GM12878 (cell line): ENCODE results near the gene KIRREL1. TPM values are rescaled to one million over a fixed set of nuclear protein-coding genes. Genes with fewer than 3 reads are reported as not detected.

Experiments
- ATAC-seq: fragments of 200-7000 bp; cut with Tn5 transposase; 3 replicates; pipeline ENCODE4 v1.9.1; 2020; ENCODE audit warnings: mild to moderate bottlenecking, moderate library complexity
- BruUV-seq: library from RNA; stranded (reverse); fragments of 400-500 nt; replicated peaks from 2 replicates; lab custom pipeline; 2021; lab: Mats Ljungman, UMichigan
- CTCF ChIA-PET: fragments of 300-600 bp; sonication (Branson Sonifier 250); formaldehyde crosslinking; extraction: SDS; loops from one replicate; lab custom pipeline; 2021; ENCODE audit warnings: inconsistent platforms; lab: Yijun Ruan, JAX
- POLR2A ChIA-PET: fragments of 350-600 bp; formaldehyde crosslinking; extraction: SDS; loops from one replicate; lab custom pipeline; 2021; ENCODE audit warnings: inconsistent platforms; lab: Charles Lee
- RAD21 ChIA-PET: fragments of 300-600 bp; sonication (Branson Sonifier 250); formaldehyde crosslinking; loops from one replicate; lab custom pipeline; 2023; ENCODE audit warnings: antibody characterized with exemption; ENCODE audit not compliant: unreplicated experiment; lab: Charles Lee
- SMC1A ChIA-PET: fragments of 300-600 bp; sonication (Branson Sonifier 250); formaldehyde crosslinking; loops from one replicate; lab custom pipeline; 2023; ENCODE audit not compliant: unreplicated experiment, uncharacterized antibody; lab: Charles Lee
- DNase-seq: peaks from one replicate; pipeline ENCODE4 v3.0.0-alpha.2; 2011; ENCODE audit warnings: low read depth, low spot score
- FAIRE-seq: peaks from 3 replicates; lab custom pipeline; 2011; peaks lifted over from hg19 to GRCh38; lab: Jason Lieb, UNC
- H2AFZ ChIP-seq: 2 replicates; pipeline ENCODE4 v1.6.0; 2011; ENCODE audit warnings: low read depth, low read length, control low read depth; ENCODE audit not compliant: control insufficient read depth
- H3K27ac ChIP-seq: 2 replicates; pipeline ENCODE4 v1.5.1; 2011; ENCODE audit warnings: control low read depth; ENCODE audit not compliant: control insufficient read depth, insufficient read depth
- H3K27me3 ChIP-seq, 2 experiments: replicated peaks in 1 of 2; 2 replicates each; pipeline versions ENCODE4 v1.6.0 to v1.6.1; 2011; ENCODE audit warnings: low read length in 1 of 2; ENCODE audit not compliant: control insufficient read depth in 2 of 2, insufficient read depth in 2 of 2
- H3K36me3 ChIP-seq, 2 experiments: 2 replicates each; pipeline ENCODE4 v1.5.1; 2011; ENCODE audit warnings: low read length in 1 of 2; ENCODE audit not compliant: control insufficient read depth in 2 of 2, insufficient read depth in 2 of 2
- H3K4me1 ChIP-seq: 2 replicates; pipeline ENCODE4 v1.6.1; 2011; ENCODE audit warnings: mild to moderate bottlenecking, low read length, moderate library complexity, mixed read lengths; ENCODE audit not compliant: control insufficient read depth, insufficient read depth
- H3K4me2 ChIP-seq: 2 replicates; pipeline ENCODE4 v1.6.0; 2011; ENCODE audit warnings: control low read depth; ENCODE audit not compliant: control insufficient read depth, insufficient read depth
- H3K4me3 ChIP-seq: fragments of 200-600 bp; sonication (generic); 2 replicates; pipeline ENCODE4 v1.5.1; 2016
- H3K79me2 ChIP-seq: 2 replicates; pipeline ENCODE4 v1.6.0; 2011; ENCODE audit warnings: low read length; ENCODE audit not compliant: control insufficient read depth, insufficient read depth
- H3K9ac ChIP-seq: 2 replicates; pipeline ENCODE4 v1.8.0; 2011; ENCODE audit warnings: low read length, control low read depth, mixed read lengths; ENCODE audit not compliant: control insufficient read depth, insufficient read depth
- H3K9me3 ChIP-seq: replicated peaks from 3 replicates; pipeline ENCODE4 v1.5.1; 2011; ENCODE audit warnings: mild to moderate bottlenecking, low read length; ENCODE audit not compliant: control insufficient read depth, insufficient read depth
- H4K20me1 ChIP-seq: 2 replicates; pipeline ENCODE4 v1.6.0; 2011; ENCODE audit not compliant: control insufficient read depth, insufficient read depth
- CBX3 ChIP-seq: fragments of 200-600 bp; sonication (generic); IDR thresholded peaks from 2 replicates; pipeline ENCODE4 v1.6.1; 2016; ENCODE audit warnings: low read depth, borderline replicate concordance
- CHD2 ChIP-seq: IDR thresholded peaks from 2 replicates; pipeline ENCODE4 v1.6.1; 2011; ENCODE audit warnings: low read depth, low read length, improper control_type of control experiment, borderline replicate concordance
- CHD4 ChIP-seq: fragments of 200-600 bp; sonication (generic); IDR thresholded peaks from 2 replicates; pipeline ENCODE4 v1.6.1; 2016; ENCODE audit warnings: mild to moderate bottlenecking
- ELK1 ChIP-seq: IDR thresholded peaks from 2 replicates; pipeline ENCODE4 v1.6.1; 2012; ENCODE audit warnings: low read depth, low read length, improper control_type of control experiment
- FOS ChIP-seq: IDR thresholded peaks from 3 replicates; pipeline ENCODE4 v1.6.1; 2011; ENCODE audit warnings: borderline replicate concordance; ENCODE audit not compliant: insufficient read length; ENCODE audit errors: extremely low read depth
- FOXM1 ChIP-seq: IDR thresholded peaks from 2 replicates; pipeline ENCODE4 v1.6.1; 2012; ENCODE audit warnings: low read depth, mild to moderate bottlenecking, inconsistent platforms, low read length, moderate library complexity
- GATAD2B ChIP-seq: fragments of 450-650 bp; conservative IDR thresholded peaks from 2 replicates; pipeline ENCODE4 v1.6.1; 2017; ENCODE audit warnings: low read depth, mild to moderate bottlenecking, moderate library complexity
- LARP7 ChIP-seq: fragments of 450-650 bp; IDR thresholded peaks from 2 replicates; pipeline ENCODE4 v1.6.1; 2017; ENCODE audit warnings: mild to moderate bottlenecking
- MEF2B ChIP-seq: fragments of 450-650 bp; IDR thresholded peaks from 2 replicates; pipeline ENCODE4 v1.6.1; 2018; ENCODE audit warnings: mild to moderate bottlenecking, moderate library complexity; ENCODE audit not compliant: partially characterized antibody, poor library complexity, severe bottlenecking
- MYB ChIP-seq: fragments of 150-350 bp; IDR thresholded peaks from 2 replicates; pipeline ENCODE4 v1.6.1; 2014; ENCODE audit warnings: mild to moderate bottlenecking, low read depth, low read length, borderline replicate concordance
- PAX8 ChIP-seq: fragments of 450-650 bp; IDR thresholded peaks from 2 replicates; pipeline ENCODE4 v1.6.1; 2017; ENCODE audit warnings: mild to moderate bottlenecking, moderate library complexity
- RELB ChIP-seq: fragments of 450-650 bp; IDR thresholded peaks from 2 replicates; pipeline ENCODE4 v1.6.1; 2017; ENCODE audit warnings: low read depth, mild to moderate bottlenecking, moderate library complexity
- REST ChIP-seq: IDR thresholded peaks from 2 replicates; pipeline ENCODE4 v1.6.1; 2012; ENCODE audit warnings: mild to moderate bottlenecking, low read depth, low read length
- SKIL ChIP-seq: fragments of 450-650 bp; IDR thresholded peaks from 2 replicates; pipeline ENCODE4 v1.6.1; 2017; ENCODE audit warnings: mild to moderate bottlenecking, low read depth, inconsistent platforms; ENCODE audit not compliant: poor library complexity, severe bottlenecking
- SRF ChIP-seq, 2 experiments: IDR thresholded peaks; 2 replicates each; pipeline ENCODE4 v1.6.1; 2011; ENCODE audit warnings: low read depth in 2 of 2, low read length in 2 of 2, mild to moderate bottlenecking in 1 of 2, moderate library complexity in 1 of 2
- WGBS: methylation state at CpG from one replicate; pipeline ENCODE4 v1.1.6; 2016; ENCODE audit warnings: low lambda C conversion rate; ENCODE audit not compliant: insufficient replicate concordance, insufficient coverage; ENCODE audit errors: missing lambda C conversion rate; 5-methylcytosine and 5-hydroxymethylcytosine counted together
- in situ Hi-C: fragments of 300-500 bp; cut with MboI; formaldehyde crosslinking; loops from 9 replicates; pipeline ENCODE4 v1.14.3; 2018; ENCODE audit warnings: mixed read lengths
- intact Hi-C: fragments of 100-400 bp; cut with micrococcal nuclease; formaldehyde crosslinking; loops from one replicate; pipeline ENCODE4 v1.14.2; 2022; ENCODE audit not compliant: unreplicated experiment
- polyA plus RNA-seq, 11 experiments: library from polyadenylated mRNA; depleted of rRNA in 4 of 11; unstranded in 6 of 11; stranded (reverse) in 5 of 11; fragments of >200 nt; fragmentation: Nextera tagmentation in 4 of 11; fragmentation: Illumina TruSeq in 1 of 11; extraction: Ambion mirVana in 4 of 11; extraction: Trizol in 1 of 11; gene quantifications; 1 replicate in 1 of 11; 2 replicates in 10 of 11; pipeline versions ENCODE4 v1.2.1 to v1.2.3, GENCODE V29; 2011 to 2016; ENCODE audit warnings: inconsistent platforms in 2 of 11, missing spikeins in 2 of 11, low read depth in 1 of 11
- total RNA-seq, 4 experiments: library from RNA; depleted of rRNA in 3 of 4; stranded (reverse); fragments of >200 nt in 3 of 4; fragmentation: Illumina TruSeq in 1 of 4; extraction: Trizol in 1 of 4; gene quantifications; 2 replicates each; pipeline versions ENCODE4 v1.2.1 to v1.2.3, GENCODE V29; 2013 to 2021

The KIRREL1 gene
- total and polyA plus RNA-seq, 10 of the 15 experiments (the other 5 are each of a cell fraction or from before 2014, with no cell fraction given) = 0.15 TPM; not detected in 9

GRCh38 chr1:158084747-158085146 is 91.3 kb downstream of the KIRREL1 start:
- intact Hi-C loops = loop anchor here (5.0 kb wide), 1 partner anchor 92 kb away; the partner anchor contains the start of gene KIRREL1
- TF ChIP-seq REST (no peak), GATAD2B (no peak), MEF2B (no peak), CHD2 (no peak), SRF (IDR thresholded peaks at IDR 0.05; ENCODE audit: low read depth in 2 of 2, low read length in 2 of 2) (no peak), SKIL (no peak), RELB (no peak), PAX8 (no peak), FOS (no peak), CHD4 (no peak), MYB (no peak), FOXM1 (no peak), CBX3 (no peak), ELK1 (no peak), LARP7 (no peak)

More at GRCh38 chr1:158084747-158085146, 91.3 kb downstream of the KIRREL1 start:
- no TSS peak for BruUV-seq
- POLR2A ChIA-PET = no interaction called here
- no peak overlapping the region for H3K27ac ChIP-seq
- in situ Hi-C loops = no loop called here
- H4K20me1 ChIP-seq = no peaks in the 10 kb centered on the region; the same call in 1 of the 2 replicates
- RAD21 ChIA-PET = interaction anchor here (1.0 kb wide), 1 partner anchor 37 kb away, joined by 3 read pairs; no protein-coding TSS in a partner anchor
- SMC1A ChIA-PET = no interaction called here
- no peaks in the 10 kb centered on the region for H3K9me3 ChIP-seq
- no peaks in the 10 kb centered on the region for H3K36me3 ChIP-seq
- no peak overlapping the region for H3K4me2 ChIP-seq
- H3K4me1 ChIP-seq = no peaks in the 10 kb centered on the region
- no peak overlapping the region for H2AFZ ChIP-seq
- DNase-seq (no peak), ATAC-seq (no peak), FAIRE-seq (no peak)
- CTCF ChIA-PET = no interaction called here
- WGBS = 29% methylated on average over 4 of the region's 4 CpGs
- no peak overlapping the region for H3K4me3 ChIP-seq
- H3K9ac ChIP-seq = no peak overlapping the region
- H3K27me3 ChIP-seq = peaks cover 0 to 7% of the 10 kb centered on the region in 2 experiments; a peak in 3 of 4 replicates
- H3K79me2 ChIP-seq = no peaks in the 10 kb centered on the region
